ENCODE measurements around the gene PRKG1.

GRCh38 chr10:51999096-51999495 lies 924.8 kb downstream of the PRKG1 start:
- TF ChIP-seq CTCF (IDR thresholded peaks at IDR 0.05) (no peak), POLR2A (IDR thresholded peaks at IDR 0.05) (no peak)
